IPS DF 19.7 (cell line): ENCODE measurements around the gene VSIG10L.

Experiments
- DNase-seq: peaks from one replicate; pipeline ENCODE4 v3.0.0-alpha.2; 2013; ENCODE audit warnings: low read depth, low spot score

The VSIG10L gene

GRCh38 chr19:51317968-51318367 is 24.0 kb downstream of the VSIG10L start:
- no peak for DNase-seq

GRCh38 chr19:51317376-51317775 is 24.6 kb downstream of the VSIG10L start:
- no peak for DNase-seq

- DNase-seq = no peak
These were observed 25.3 kb downstream of the VSIG10L start for GRCh38 chr19:51316688-51317087.

- DNase-seq = no peak
These were observed 30.3 kb downstream of the VSIG10L start, which contains the start of gene IGLON5 for GRCh38 chr19:51311351-51312257. Gene IGLON5, plus strand, starts transcription at chr19:51311644. Its CDS starts 204 bp downstream, at chr19:51311848.

- DNase-seq = no peak
These were observed 36.5 kb downstream of the VSIG10L start for GRCh38 chr19:51305479-51305878.

GRCh38 chr19:51301266-51301665 is 40.7 kb downstream of the VSIG10L start:
- DNase-seq = no peak

- DNase-seq = no peak
These were observed 44.5 kb downstream of the VSIG10L start for GRCh38 chr19:51297406-51297805.

GRCh38 chr19:51296336-51297093 is 45.4 kb downstream of the VSIG10L start:
- no peak for DNase-seq

GRCh38 chr19:51295382-51296126 is 46.4 kb downstream of the VSIG10L start:
- DNase-seq = no peak

- no peak for DNase-seq
These were observed 47.0 kb downstream of the VSIG10L start for GRCh38 chr19:51294977-51295375.

GRCh38 chr19:51294211-51294976 is 47.5 kb downstream of the VSIG10L start:
- DNase-seq = no peak

GRCh38 chr19:51293571-51294210 is 48.2 kb downstream of the VSIG10L start:
- DNase-seq = no peak

- no peak for DNase-seq
These were observed 49.0 kb downstream of the VSIG10L start for GRCh38 chr19:51292971-51293370.

GRCh38 chr19:51289635-51290034 is 52.3 kb downstream of the VSIG10L start:
- DNase-seq = no peak

GRCh38 chr19:51285682-51286081 is 56.3 kb downstream of the VSIG10L start:
- no peak for DNase-seq

GRCh38 chr19:51282335-51282734 is 59.6 kb downstream of the VSIG10L start:
- no peak for DNase-seq
